SK-N-SH (cell line): ENCODE data around the gene ITCH. TPM values are rescaled to one million over a fixed set of nuclear protein-coding genes. Genes with fewer than 3 reads are reported as not detected.
"Not testable (repeated sequence)": the region's sequence is repeated elsewhere in the genome, so short reads cannot be mapped to it uniquely, and the experiment has no call there.

Source experiments
- CTCF ChIA-PET: fragments of 300-600, 350-600 bp; formaldehyde crosslinking; extraction: SDS; loops from one replicate; lab custom pipeline; 2021; lab: Yijun Ruan, JAX
- POLR2A ChIA-PET: fragments of 350-600 bp; sonication (Branson Sonifier 250); formaldehyde crosslinking; extraction: SDS; loops from one replicate; lab custom pipeline; 2020; ENCODE audit warnings: antibody characterized with exemption, inconsistent platforms; lab: Yijun Ruan, JAX
- DNase-seq: peaks from one replicate; pipeline ENCODE4 v3.0.0; 2012
- H2AFZ ChIP-seq: fragments of 200-600 bp; sonication (generic); 2 replicates; pipeline ENCODE4 v1.8.1; 2016; ENCODE audit warnings: antibody characterized with exemption, mild to moderate bottlenecking, low read depth
- H3F3A ChIP-seq: fragments of 200-600 bp; sonication (generic); replicated peaks from 2 replicates; pipeline ENCODE3; 2016; ENCODE audit warnings: antibody characterized with exemption, mild to moderate bottlenecking; ENCODE audit not compliant: insufficient read depth
- H3K27ac ChIP-seq, 2 experiments: fragments of 200-500 bp in 1 of 2; fragments of 200-600 bp in 1 of 2; sonication (Bioruptor generic) in 1 of 2; sonication (generic), shearing (Covaris generic) in 1 of 2; 2 replicates each; pipeline versions ENCODE4 v1.5.1 to v1.6.1; 2014 to 2016; ENCODE audit warnings: low read depth in 2 of 2, inconsistent platforms in 1 of 2, low read length in 1 of 2, mild to moderate bottlenecking in 1 of 2, mixed read lengths in 1 of 2
- H3K27me3 ChIP-seq: fragments of 200-600 bp; sonication (generic), shearing (Covaris generic); 2 replicates; pipeline ENCODE4 v1.6.1; 2016; ENCODE audit warnings: mixed run types; ENCODE audit not compliant: insufficient read depth
- H3K36me3 ChIP-seq, 2 experiments: fragments of 200-500 bp in 1 of 2; fragments of 200-600 bp in 1 of 2; sonication (Bioruptor generic) in 1 of 2; sonication (generic) in 1 of 2; replicated peaks in 1 of 2; 2 replicates each; pipeline versions ENCODE3 to v1.5.1; 2014 to 2016; ENCODE audit warnings: low read length in 1 of 2, mild to moderate bottlenecking in 1 of 2; ENCODE audit not compliant: insufficient read depth in 2 of 2, control insufficient read depth in 1 of 2
- H3K4me1 ChIP-seq, 2 experiments: fragments of 200-500 bp in 1 of 2; fragments of 200-600 bp in 1 of 2; sonication (Bioruptor generic) in 1 of 2; sonication (generic), shearing (Covaris generic) in 1 of 2; 2 replicates each; pipeline versions ENCODE4 v1.5.1 to v1.6.1; 2014 to 2016; ENCODE audit warnings: low read depth in 1 of 2, low read length in 1 of 2, mixed run types in 1 of 2; ENCODE audit not compliant: insufficient read depth in 2 of 2, control insufficient read depth in 1 of 2
- H3K4me2 ChIP-seq: fragments of 200-600 bp; sonication (generic), shearing (Covaris generic); 2 replicates; pipeline ENCODE4 v1.6.1; 2017; ENCODE audit warnings: mixed run types
- H3K4me3 ChIP-seq, 2 experiments: fragments of 200-500 bp in 1 of 2; fragments of 200-600 bp in 1 of 2; sonication (Bioruptor generic) in 1 of 2; sonication (generic), shearing (Covaris generic) in 1 of 2; 2 replicates each; pipeline versions ENCODE4 v1.5.1 to v1.8.1; 2014 to 2016; ENCODE audit warnings: low read depth in 2 of 2, inconsistent platforms in 1 of 2, low read length in 1 of 2, mild to moderate bottlenecking in 1 of 2, mixed read lengths in 1 of 2, moderate library complexity in 1 of 2
- H3K79me2 ChIP-seq: fragments of 200-600 bp; sonication (generic); 2 replicates; pipeline ENCODE4 v1.8.1; 2017; ENCODE audit warnings: mild to moderate bottlenecking; ENCODE audit not compliant: insufficient read depth
- H3K9ac ChIP-seq: fragments of 200-600 bp; sonication (generic); 2 replicates; pipeline ENCODE4 v1.6.1; 2017; ENCODE audit warnings: mixed run types
- H3K9me2 ChIP-seq: fragments of 200-600 bp; sonication (generic); 2 replicates; pipeline ENCODE4 v1.6.1; 2017; ENCODE audit warnings: mixed run types
- H3K9me3 ChIP-seq: fragments of 200-600 bp; sonication (generic); 2 replicates; pipeline ENCODE4 v1.6.1; 2017; ENCODE audit warnings: mixed run types, mild to moderate bottlenecking, moderate library complexity
- H4K20me1 ChIP-seq: fragments of 200-600 bp; sonication (generic); 2 replicates; pipeline ENCODE4 v1.6.1; 2017; ENCODE audit warnings: mild to moderate bottlenecking, mixed run types; ENCODE audit not compliant: insufficient read depth
- CHD2 ChIP-seq: fragments of 150-350 bp; IDR thresholded peaks from 2 replicates; pipeline ENCODE4 v1.6.1; 2018; ENCODE audit warnings: low read length; ENCODE audit not compliant: partially characterized antibody
- ELF1 ChIP-seq: IDR thresholded peaks from 2 replicates; pipeline ENCODE4 v1.4.0; 2012
- EZH2phosphoT487 ChIP-seq: fragments of 200-600 bp; sonication (generic); IDR thresholded peaks from 2 replicates; pipeline ENCODE4 v1.6.1; 2017; ENCODE audit warnings: low read depth, mixed run types, mild to moderate bottlenecking, antibody characterized with exemption, moderate library complexity, borderline replicate concordance
- FOXJ3 ChIP-seq: sonication (generic); formaldehyde crosslinking; IDR thresholded peaks from 2 replicates; pipeline ENCODE4 v1.5.1; 2020; ENCODE audit warnings: mild to moderate bottlenecking, missing genetic modification reagents
- GATA2 ChIP-seq: sonication (generic); formaldehyde crosslinking; IDR thresholded peaks from 2 replicates; pipeline ENCODE4 v1.5.0; 2020; ENCODE audit warnings: mild to moderate bottlenecking, missing genetic modification reagents
- JUND ChIP-seq: IDR thresholded peaks from 2 replicates; pipeline ENCODE4 v1.4.0; 2012
- MEF2A ChIP-seq: IDR thresholded peaks from 2 replicates; pipeline ENCODE4 v1.4.0; 2012; ENCODE audit warnings: low read depth, borderline replicate concordance
- NRF1 ChIP-seq: IDR thresholded peaks from 2 replicates; pipeline ENCODE4 v1.6.1; 2012; ENCODE audit warnings: low read depth, mild to moderate bottlenecking, low read length
- POLR2AphosphoS5 ChIP-seq: IDR thresholded peaks from 2 replicates; pipeline ENCODE4 v1.6.1; 2012; ENCODE audit warnings: low read depth, low read length
- RCOR1 ChIP-seq: fragments of 150-350 bp; IDR thresholded peaks from 2 replicates; pipeline ENCODE4 v1.6.1; 2017; ENCODE audit warnings: antibody characterized with exemption, low read length
- RFX5 ChIP-seq: IDR thresholded peaks from 2 replicates; pipeline ENCODE4 v1.6.1; 2012; ENCODE audit warnings: mild to moderate bottlenecking, improper control_type of control experiment, low read length
- SMC3 ChIP-seq: IDR thresholded peaks from 2 replicates; pipeline ENCODE4 v1.6.1; 2012; ENCODE audit warnings: low read depth, low read length, improper control_type of control experiment
- TAF1 ChIP-seq: IDR thresholded peaks from 2 replicates; pipeline ENCODE4 v1.6.1; 2012; ENCODE audit warnings: low read depth, mild to moderate bottlenecking, low read length, moderate library complexity, borderline replicate concordance
- WGBS: methylation state at CpG from one replicate; pipeline ENCODE4 v1.1.6; 2017; ENCODE audit warnings: low lambda C conversion rate; 5-methylcytosine and 5-hydroxymethylcytosine counted together
- polyA plus RNA-seq, 3 experiments: library from polyadenylated mRNA; depleted of rRNA; stranded (reverse); fragments of >200 nt; gene quantifications; 2 replicates each; pipeline ENCODE4 v1.2.3, GENCODE V29; 2012
- TF ChIP-seq, protein P1 (sequence below): IDR thresholded peaks from 2 replicates; pipeline ENCODE4 v1.6.1; 2012; ENCODE audit warnings: mild to moderate bottlenecking, low read depth, low read length, moderate library complexity

ITCH gene
- polyA plus RNA-seq, 1 of the 3 experiments (the other 2 are of a cell fraction), result 3.8 TPM

DNA sequence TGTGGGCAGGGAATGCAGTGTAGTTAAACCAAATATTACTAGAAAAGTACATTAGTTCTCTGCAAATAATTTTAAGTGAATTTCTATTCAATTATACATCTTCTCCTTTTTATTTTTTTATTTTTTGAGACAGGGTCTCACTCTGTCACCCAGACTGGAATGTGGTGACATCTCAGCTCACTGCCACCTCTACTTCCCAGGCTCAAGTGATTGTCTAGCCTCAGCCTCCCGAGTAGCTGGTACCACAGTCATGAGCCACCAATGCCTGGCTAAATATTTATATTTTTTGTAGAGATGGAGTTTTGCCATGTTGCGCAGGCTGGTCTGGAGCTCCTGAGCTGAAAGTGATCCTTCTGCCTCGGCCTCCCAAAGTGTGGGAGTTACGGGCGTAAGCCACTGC lies 76.1 kb downstream of the ITCH start:
- no peak overlapping the region for H3K4me3 ChIP-seq
- no peaks in the 10 kb centered on the region for H3K9me3 ChIP-seq
- H3K36me3 ChIP-seq, result peaks cover 30 to 56% of the 10 kb centered on the region in 2 experiments
- no peak overlapping the region for H3K27ac ChIP-seq
- ChIA-PET CTCF (interaction anchor here (1.4 kb wide), 1 partner anchor 126 kb away, joined by 3 read pairs; no protein-coding TSS in a partner anchor), POLR2A (no interaction called here)
- H3K4me1 ChIP-seq, result no peaks in the 10 kb centered on the region
- no peak overlapping the region for H3K4me2 ChIP-seq
- 0 out of 2 replicates have a peak, but pooled peaks cover 9% of the 10 kb centered on the region for H4K20me1 ChIP-seq
- no peaks in the 10 kb centered on the region for H3K27me3 ChIP-seq
- no peaks in the 10 kb centered on the region for H3K9me2 ChIP-seq
- WGBS, result 97% methylated on average over 5 of the region's 5 CpGs
- TF ChIP-seq EZH2phosphoT487 (no peak), ELF1 (no peak), TAF1 (no peak), JUND (no peak), SMC3 (no peak), RCOR1 (no peak), NRF1 (no peak), GATA2 (no peak), FOXJ3 (no peak), RFX5 (no peak), MEF2A (no peak), POLR2AphosphoS5 (no peak), CHD2 (no peak)
- TF ChIP-seq, protein P1, sequence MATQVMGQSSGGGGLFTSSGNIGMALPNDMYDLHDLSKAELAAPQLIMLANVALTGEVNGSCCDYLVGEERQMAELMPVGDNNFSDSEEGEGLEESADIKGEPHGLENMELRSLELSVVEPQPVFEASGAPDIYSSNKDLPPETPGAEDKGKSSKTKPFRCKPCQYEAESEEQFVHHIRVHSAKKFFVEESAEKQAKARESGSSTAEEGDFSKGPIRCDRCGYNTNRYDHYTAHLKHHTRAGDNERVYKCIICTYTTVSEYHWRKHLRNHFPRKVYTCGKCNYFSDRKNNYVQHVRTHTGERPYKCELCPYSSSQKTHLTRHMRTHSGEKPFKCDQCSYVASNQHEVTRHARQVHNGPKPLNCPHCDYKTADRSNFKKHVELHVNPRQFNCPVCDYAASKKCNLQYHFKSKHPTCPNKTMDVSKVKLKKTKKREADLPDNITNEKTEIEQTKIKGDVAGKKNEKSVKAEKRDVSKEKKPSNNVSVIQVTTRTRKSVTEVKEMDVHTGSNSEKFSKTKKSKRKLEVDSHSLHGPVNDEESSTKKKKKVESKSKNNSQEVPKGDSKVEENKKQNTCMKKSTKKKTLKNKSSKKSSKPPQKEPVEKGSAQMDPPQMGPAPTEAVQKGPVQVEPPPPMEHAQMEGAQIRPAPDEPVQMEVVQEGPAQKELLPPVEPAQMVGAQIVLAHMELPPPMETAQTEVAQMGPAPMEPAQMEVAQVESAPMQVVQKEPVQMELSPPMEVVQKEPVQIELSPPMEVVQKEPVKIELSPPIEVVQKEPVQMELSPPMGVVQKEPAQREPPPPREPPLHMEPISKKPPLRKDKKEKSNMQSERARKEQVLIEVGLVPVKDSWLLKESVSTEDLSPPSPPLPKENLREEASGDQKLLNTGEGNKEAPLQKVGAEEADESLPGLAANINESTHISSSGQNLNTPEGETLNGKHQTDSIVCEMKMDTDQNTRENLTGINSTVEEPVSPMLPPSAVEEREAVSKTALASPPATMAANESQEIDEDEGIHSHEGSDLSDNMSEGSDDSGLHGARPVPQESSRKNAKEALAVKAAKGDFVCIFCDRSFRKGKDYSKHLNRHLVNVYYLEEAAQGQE, result no peak
- no peak overlapping the region for H2AFZ ChIP-seq
- no peak overlapping the region for H3K9ac ChIP-seq
- H3F3A ChIP-seq, result peaks cover 12% of the 10 kb centered on the region
- DNase-seq, result no peak
- peaks cover 4% of the 10 kb centered on the region; the same call in 1 of the 2 replicates for H3K79me2 ChIP-seq

DNA sequence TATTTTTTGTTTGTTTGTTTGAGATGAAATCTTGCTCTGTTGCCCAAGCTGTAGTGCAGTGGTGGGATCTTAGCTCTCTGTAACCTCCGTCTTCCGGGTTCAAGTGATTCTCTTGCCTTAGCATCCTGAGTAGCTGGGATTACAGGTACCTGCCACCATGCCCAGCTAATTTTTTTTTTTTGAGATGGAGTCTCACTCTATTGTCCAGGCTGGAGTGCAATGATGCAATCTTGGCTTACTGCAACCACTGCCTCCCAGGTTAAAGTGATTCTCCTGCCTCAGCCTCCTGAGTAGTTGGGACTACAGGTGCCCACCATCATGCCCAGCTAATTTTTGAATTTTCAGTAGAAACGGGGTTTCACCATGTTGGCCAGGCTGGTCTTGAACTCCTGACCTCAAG lies 78.3 kb downstream of the ITCH start:
- H3K4me3 ChIP-seq, H2AFZ ChIP-seq, H3K4me1 ChIP-seq, DNase-seq, H3K9me2 ChIP-seq, H3K9ac ChIP-seq, H3K4me2 ChIP-seq, H4K20me1 ChIP-seq, CTCF ChIA-PET, H3K27me3 ChIP-seq, H3K9me3 ChIP-seq, H3K27ac ChIP-seq, POLR2A ChIA-PET: not testable (repeated sequence)
- H3K79me2 ChIP-seq, result peaks cover 15% of the 10 kb centered on the region; the same call in 1 of the 2 replicates
- WGBS, result 98% methylated on average over 3 of the region's 3 CpGs
- peaks cover 20% of the 10 kb centered on the region for H3F3A ChIP-seq
- H3K36me3 ChIP-seq, result peaks cover 44 to 78% of the 10 kb centered on the region in 2 experiments
